ENCODE data around the gene SFMBT2. TPM values are rescaled to one million over a fixed set of nuclear protein-coding genes. Genes with fewer than 3 reads are reported as not detected.
"Not testable (repeated sequence)": the region's sequence is repeated elsewhere in the genome, so short reads cannot be mapped to it uniquely, and the experiment has no call there.

The SFMBT2 gene
- total RNA-seq, 1 donor from 2014 or later, result 7.2 TPM

DNA sequence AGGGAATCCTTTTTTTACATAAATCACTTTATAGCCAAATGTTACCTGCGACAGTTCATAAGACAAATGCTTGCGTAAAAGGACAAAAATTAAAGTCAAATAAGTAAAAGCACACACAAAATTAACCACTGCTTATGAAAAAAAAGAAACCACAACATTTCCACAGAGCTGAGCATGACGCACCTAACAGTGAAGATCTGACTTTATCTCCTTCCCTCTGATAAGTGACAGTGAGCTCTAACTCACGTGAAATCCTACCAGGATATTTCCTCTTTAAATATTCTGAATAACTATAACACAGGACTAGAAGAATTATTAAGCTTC lies 225.5 kb downstream of the SFMBT2 start:
- DNase-seq (ENCODE audit: extremely low spot score, unreplicated experiment), result no peak
- no peak overlapping the region for H3K4me3 Mint-ChIP-seq
- H3K27me3 Mint-ChIP-seq, result peaks cover 6% of the 10 kb centered on the region
- peaks cover 4% of the 10 kb centered on the region for H3K4me1 Mint-ChIP-seq (ENCODE audit: unreplicated experiment)
- H3K9me3 Mint-ChIP-seq, result no peaks in the 10 kb centered on the region
- no peaks in the 10 kb centered on the region for H3K36me3 Mint-ChIP-seq
- H3K27ac Mint-ChIP-seq, result no peak overlapping the region
- TF ChIP-seq, protein P1, sequence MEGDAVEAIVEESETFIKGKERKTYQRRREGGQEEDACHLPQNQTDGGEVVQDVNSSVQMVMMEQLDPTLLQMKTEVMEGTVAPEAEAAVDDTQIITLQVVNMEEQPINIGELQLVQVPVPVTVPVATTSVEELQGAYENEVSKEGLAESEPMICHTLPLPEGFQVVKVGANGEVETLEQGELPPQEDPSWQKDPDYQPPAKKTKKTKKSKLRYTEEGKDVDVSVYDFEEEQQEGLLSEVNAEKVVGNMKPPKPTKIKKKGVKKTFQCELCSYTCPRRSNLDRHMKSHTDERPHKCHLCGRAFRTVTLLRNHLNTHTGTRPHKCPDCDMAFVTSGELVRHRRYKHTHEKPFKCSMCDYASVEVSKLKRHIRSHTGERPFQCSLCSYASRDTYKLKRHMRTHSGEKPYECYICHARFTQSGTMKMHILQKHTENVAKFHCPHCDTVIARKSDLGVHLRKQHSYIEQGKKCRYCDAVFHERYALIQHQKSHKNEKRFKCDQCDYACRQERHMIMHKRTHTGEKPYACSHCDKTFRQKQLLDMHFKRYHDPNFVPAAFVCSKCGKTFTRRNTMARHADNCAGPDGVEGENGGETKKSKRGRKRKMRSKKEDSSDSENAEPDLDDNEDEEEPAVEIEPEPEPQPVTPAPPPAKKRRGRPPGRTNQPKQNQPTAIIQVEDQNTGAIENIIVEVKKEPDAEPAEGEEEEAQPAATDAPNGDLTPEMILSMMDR (conservative IDR thresholded peaks at IDR 0.05), result no peak

DNA sequence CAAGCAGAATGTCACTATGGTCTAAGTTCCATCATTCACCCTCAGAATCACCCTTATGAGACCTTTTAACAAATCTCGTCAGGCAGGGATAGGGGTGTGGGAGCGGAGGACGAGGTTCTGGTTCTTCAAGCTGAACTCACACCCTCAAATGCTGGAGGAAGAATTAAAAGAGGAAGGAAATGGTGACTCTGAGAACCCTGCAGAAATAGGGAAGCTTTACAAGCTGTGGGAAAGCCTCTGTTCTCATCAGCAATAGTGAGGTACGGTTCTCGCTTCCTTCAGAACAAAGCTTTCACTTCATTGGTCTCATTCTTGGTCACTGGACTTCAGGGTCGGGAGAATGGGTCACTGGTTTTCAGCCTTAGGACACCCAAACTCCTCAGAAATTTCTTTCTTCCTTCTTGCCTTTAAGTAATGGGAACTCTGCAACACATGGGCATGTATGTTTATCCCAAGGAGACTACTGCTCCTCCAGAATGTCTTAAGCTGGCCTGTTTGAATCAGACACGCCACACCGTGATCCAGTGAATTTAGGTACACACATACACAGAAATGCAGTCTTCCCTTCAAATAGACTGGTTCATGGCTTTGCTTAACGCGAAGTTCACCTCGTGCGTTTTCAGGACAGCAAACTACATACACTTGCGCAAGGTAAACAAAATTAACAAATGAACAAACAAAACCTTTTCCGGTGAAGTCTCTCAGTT lies 226.0 kb downstream of the SFMBT2 start:
- no peak overlapping the region for H3K4me3 Mint-ChIP-seq
- no peaks in the 10 kb centered on the region for H3K9me3 Mint-ChIP-seq
- H3K4me1 Mint-ChIP-seq (ENCODE audit: unreplicated experiment), result peaks cover 4% of the 10 kb centered on the region
- TF ChIP-seq, protein P1 (conservative IDR thresholded peaks at IDR 0.05), result no peak
- no peak for DNase-seq (ENCODE audit: extremely low spot score, unreplicated experiment)
- H3K36me3 Mint-ChIP-seq, result no peaks in the 10 kb centered on the region
- peaks cover 6% of the 10 kb centered on the region for H3K27me3 Mint-ChIP-seq
- no peak overlapping the region for H3K27ac Mint-ChIP-seq

DNA sequence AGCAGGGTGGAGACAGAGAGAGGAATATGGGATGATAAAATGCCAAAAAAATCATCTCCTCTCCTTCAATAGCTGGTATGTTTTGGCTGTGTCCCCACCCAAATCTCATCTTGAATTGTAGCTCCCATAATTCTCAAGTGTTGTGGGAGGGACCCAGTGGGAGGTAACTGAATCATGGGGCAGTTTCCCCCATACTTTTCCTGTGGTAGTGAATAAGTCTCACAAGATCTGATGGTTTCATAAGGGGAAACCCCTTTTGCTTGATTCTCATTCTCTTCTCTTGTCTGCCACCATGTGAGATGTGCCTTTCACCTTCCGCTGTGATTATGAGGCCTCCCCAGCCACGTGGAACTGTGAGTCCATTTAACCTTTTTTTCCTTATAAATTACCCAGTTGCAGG lies 226.7 kb downstream of the SFMBT2 start:
- not testable (repeated sequence) for DNase-seq (ENCODE audit: extremely low spot score, unreplicated experiment); H3K4me3 Mint-ChIP-seq; H3K36me3 Mint-ChIP-seq; H3K27me3 Mint-ChIP-seq; H3K9me3 Mint-ChIP-seq; H3K27ac Mint-ChIP-seq; H3K4me1 Mint-ChIP-seq (ENCODE audit: unreplicated experiment)

DNA sequence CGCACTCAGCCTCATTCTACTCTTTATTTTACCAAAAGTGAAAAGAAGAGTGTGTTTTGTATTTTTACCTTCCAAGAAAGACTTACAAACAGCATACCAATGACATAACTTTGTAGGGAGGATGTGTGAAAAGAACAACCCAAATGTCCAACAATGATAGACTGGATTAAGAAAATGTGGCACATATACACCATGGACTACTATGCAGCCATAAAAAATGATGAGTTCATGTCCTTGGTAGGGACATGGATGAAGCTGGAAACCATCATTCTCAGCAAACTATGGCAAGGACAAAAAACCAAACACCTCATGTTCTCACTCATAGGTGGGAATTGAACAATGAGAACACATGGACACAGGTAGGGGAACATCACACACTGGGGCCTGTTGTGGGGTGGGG lies 228.5 kb downstream of the SFMBT2 start:
- H3K36me3 Mint-ChIP-seq; H3K4me3 Mint-ChIP-seq; DNase-seq (ENCODE audit: extremely low spot score, unreplicated experiment); H3K4me1 Mint-ChIP-seq (ENCODE audit: unreplicated experiment); H3K9me3 Mint-ChIP-seq; H3K27me3 Mint-ChIP-seq; H3K27ac Mint-ChIP-seq: not testable (repeated sequence)

DNA sequence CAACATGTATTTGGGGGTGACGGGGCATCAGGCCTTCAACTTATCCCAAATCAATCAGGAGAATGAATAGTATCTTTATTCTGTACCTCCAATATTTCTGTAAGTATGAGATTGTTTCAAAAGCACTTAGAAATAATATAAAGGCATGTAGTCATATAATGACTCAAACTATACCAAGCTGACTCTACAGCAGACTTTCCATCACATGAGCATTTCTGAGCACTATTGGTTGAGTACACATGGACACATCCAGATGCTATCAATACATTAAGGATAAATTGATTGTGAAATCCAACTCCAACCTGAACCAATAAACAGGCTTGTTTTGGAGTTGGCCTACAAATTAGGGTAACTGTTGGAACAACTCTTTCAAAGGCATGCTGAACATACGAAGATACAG lies 229.4 kb downstream of the SFMBT2 start:
- Mint-ChIP-seq H3K4me3 (no peak overlapping the region), H3K27ac (no peak overlapping the region), H3K4me1 (ENCODE audit: unreplicated experiment) (no peaks in the 10 kb centered on the region), H3K36me3 (no peaks in the 10 kb centered on the region), H3K9me3 (no peaks in the 10 kb centered on the region), H3K27me3 (peaks cover 6% of the 10 kb centered on the region)
- DNase-seq (ENCODE audit: extremely low spot score, unreplicated experiment), result no peak
- TF ChIP-seq, protein P1 (conservative IDR thresholded peaks at IDR 0.05), result no peak

DNA sequence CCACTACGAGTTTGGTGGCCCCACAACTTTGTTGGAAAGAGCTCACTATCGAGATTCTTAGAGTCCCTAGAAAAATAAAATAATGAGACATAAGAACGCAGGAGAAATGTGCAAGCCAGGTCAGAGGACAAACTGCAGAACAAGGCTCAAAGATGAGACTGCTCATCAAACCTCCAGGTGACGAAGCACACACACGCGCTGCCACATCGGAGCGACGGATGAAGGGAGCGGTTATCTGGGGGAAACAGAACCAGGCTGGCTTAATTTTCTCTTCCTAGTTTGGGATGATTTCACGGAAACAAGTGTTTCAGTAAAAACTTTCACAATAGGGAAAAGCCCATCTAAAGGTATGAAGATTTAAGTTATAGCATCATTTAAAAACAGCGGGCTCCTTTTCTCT lies 231.3 kb downstream of the SFMBT2 start:
- no peak overlapping the region for H3K4me3 Mint-ChIP-seq
- DNase-seq (ENCODE audit: extremely low spot score, unreplicated experiment), result no peak
- H3K27me3 Mint-ChIP-seq, result peaks cover 6% of the 10 kb centered on the region
- no peaks in the 10 kb centered on the region for H3K4me1 Mint-ChIP-seq (ENCODE audit: unreplicated experiment)
- H3K9me3 Mint-ChIP-seq, result no peaks in the 10 kb centered on the region
- no peak overlapping the region for H3K27ac Mint-ChIP-seq
- H3K36me3 Mint-ChIP-seq, result peaks cover 4% of the 10 kb centered on the region
- TF ChIP-seq, protein P1 (conservative IDR thresholded peaks at IDR 0.05), result no peak

DNA sequence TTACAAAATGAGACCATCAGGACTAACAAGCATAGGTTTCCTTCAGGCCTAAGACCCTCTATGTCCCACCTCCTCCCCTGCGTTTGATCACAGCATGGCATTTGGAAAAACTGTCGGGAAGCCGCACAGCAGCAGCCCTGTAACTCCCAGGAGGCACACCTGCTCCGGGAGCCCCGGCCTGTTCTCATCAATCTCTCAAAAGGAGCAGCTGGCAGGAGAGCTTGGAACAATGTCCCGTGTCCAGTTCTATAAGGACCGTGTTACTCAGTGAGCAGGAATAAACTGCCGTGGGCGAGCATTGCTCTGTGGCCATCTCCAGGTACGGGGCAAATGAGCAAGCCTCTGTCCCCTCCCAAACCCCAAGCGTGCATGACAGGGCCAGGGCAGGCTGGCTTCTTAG lies 236.9 kb downstream of the SFMBT2 start:
- no peak overlapping the region for H3K4me3 Mint-ChIP-seq
- H3K4me1 Mint-ChIP-seq (ENCODE audit: unreplicated experiment), result no peaks in the 10 kb centered on the region
- TF ChIP-seq, protein P1 (conservative IDR thresholded peaks at IDR 0.05), result no peak
- no peak for DNase-seq (ENCODE audit: extremely low spot score, unreplicated experiment)
- no peak overlapping the region for H3K27ac Mint-ChIP-seq
- H3K27me3 Mint-ChIP-seq, result peaks cover 3% of the 10 kb centered on the region
- no peaks in the 10 kb centered on the region for H3K9me3 Mint-ChIP-seq
- H3K36me3 Mint-ChIP-seq, result peaks cover 4% of the 10 kb centered on the region
